ENCODE measurements around the gene NME7.

DNA sequence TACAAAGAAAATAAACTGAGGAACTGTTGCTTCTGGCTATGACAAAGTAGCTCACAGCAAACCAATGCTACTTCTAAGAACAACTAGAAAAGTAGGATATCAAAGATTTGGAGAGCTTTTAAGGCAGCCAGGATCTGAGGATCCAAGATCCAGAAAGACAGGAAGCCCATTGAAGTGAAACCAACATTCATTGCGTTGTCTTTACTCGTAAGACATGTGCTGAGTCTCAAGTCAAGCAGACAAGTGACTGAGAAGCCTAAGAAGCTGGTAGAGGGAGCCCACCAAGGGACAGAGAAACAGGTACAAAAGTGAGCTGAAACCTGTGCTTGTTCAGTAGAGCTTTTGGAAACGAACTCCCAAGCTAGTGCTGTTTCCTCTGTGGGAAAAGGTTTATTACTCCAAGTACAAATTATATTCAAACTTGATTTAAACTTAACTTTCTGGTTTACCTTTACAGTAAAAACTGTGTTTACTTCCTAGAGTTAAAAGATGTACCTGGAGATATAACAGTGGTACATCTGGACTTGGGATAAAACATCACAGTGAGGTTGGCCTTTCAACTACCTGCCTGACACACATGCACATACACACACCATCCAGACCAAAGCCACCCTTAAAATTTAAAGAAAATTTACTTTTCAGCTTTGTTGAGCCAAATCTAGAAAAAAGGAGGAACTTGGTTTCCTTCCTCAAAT lies 41.2 kb downstream of the NME7 start:
- TF ChIP-seq CTCF (IDR thresholded peaks at IDR 0.05; ENCODE audit: low read depth, low read length) (no peak), EZH2phosphoT487 (IDR thresholded peaks at IDR 0.05; ENCODE audit: low read depth) (no peak)

Measured in OCI-LY3 (cell line).